ENCODE data around the gene ALCAM.

ALCAM gene

DNA sequence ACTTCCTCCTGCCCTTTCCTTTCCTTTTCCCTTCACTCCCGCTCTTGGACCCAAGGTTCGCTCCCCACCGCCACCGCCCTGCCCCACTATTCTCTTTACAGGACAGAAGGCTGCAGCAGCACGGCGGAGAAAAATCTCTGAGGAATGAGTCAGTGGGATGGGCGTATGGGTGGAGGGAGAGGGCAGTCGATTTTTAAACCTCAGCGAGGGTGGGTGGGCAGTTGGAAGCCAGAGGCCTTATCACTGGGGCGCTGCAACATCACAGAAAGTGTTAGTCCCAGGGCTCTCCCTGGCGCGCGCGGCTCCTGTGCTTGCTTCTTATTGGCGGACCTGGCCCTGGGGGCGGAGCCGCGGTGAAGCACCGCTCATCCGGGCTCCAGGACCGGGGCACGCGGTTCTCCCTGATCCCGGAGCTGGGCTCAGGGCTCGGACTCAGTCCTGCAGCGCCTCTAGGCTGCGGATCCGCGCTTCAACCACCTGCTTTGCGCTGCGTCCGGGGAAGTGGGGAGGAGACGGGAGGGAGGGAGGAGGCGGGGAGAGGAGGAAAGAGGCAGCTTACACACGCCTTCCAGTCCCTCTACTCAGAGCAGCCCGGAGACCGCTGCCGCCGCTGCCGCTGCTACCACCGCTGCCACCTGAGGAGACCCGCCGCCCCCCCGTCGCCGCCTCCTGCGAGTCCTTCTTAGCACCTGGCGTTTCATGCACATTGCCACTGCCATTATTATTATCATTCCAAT is at the start of gene ALCAM:
Gene ALCAM (plus strand): TSS at position 584 of the 737 bp plus-strand sequence.
- peak; percentile 100 for DNase-seq

DNA sequence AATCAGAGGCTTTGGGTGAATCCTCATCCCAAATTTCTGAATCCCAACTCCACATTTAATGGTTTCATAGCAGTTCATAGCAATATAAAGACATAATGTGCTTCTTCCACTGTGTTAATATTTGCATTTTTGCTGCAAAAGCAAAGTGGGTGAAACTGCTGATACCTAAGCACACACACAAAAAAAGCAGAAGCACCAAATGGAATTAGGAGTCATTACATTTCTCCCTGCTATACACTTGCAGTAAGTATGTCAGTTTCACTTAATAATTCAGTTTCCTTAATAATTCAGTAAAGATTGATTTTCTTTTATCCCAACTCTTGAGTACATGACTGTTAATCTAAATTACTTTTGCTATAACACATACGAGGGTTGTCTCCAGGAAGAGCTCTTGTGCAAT is 48.9 kb upstream of the ALCAM start:
- no peak for DNase-seq

GRCh38 chr3:105322570-105323273 is 44.0 kb upstream of the ALCAM start:
- DNase-seq = peak; percentile 4

DNA sequence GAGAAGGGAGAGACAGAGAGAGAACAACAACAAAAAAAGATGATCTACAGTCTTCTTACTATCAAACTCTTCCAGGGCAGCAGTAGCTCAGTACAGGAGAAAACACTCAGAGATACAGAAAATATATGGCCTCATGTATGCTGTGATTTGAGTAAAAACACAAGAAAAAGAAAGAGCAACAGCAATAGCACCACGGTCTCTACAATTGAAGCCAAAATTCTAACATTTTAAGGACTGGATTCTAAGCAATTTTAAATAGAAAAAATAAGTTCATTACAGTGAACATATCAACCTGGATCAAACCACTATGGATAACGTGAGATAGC is 43.5 kb upstream of the ALCAM start:
- no peak for DNase-seq

DNA sequence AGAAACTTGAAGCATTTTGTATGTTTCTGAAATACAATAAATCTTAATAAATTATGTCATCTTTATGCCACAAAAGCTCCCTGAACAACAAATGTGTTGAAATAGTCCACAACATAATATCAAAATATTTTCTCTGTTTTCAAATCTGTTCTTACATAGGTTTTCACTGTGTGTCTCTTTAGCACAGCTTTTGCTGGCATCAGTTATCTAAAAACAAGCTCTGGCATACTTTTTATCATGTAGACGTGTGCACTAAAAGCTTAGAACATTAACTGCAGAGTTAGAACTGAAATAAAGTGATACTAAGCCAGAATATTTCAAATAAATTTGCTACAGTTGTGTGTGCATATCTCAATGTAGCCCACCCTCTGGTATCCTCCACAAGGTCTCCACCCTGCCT is 41.8 kb upstream of the ALCAM start:
- no peak for DNase-seq

GRCh38 chr3:105327662-105328337 is 38.9 kb upstream of the ALCAM start:
- no peak for DNase-seq

GRCh38 chr3:105328338-105328730 is 38.4 kb upstream of the ALCAM start:
- no peak for DNase-seq

DNA sequence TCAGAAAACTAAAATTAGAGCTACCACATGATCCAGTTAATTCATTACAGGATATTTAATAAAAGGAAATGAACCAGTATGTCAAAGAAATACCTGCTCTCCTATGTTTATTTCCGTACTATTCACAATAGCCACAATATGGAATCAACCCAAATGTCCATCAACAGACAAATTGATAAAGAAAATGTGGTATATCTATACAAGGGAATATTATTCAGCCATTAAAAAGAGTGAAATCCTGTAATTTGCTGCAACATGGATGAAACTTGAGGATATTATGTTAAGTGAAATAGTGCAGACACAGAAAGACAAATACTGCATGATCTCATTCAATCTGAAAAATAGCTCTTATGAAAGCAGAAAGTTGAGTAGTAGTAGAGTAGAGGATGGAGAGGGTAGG is 33.7 kb upstream of the ALCAM start:
- no peak for DNase-seq

DNA sequence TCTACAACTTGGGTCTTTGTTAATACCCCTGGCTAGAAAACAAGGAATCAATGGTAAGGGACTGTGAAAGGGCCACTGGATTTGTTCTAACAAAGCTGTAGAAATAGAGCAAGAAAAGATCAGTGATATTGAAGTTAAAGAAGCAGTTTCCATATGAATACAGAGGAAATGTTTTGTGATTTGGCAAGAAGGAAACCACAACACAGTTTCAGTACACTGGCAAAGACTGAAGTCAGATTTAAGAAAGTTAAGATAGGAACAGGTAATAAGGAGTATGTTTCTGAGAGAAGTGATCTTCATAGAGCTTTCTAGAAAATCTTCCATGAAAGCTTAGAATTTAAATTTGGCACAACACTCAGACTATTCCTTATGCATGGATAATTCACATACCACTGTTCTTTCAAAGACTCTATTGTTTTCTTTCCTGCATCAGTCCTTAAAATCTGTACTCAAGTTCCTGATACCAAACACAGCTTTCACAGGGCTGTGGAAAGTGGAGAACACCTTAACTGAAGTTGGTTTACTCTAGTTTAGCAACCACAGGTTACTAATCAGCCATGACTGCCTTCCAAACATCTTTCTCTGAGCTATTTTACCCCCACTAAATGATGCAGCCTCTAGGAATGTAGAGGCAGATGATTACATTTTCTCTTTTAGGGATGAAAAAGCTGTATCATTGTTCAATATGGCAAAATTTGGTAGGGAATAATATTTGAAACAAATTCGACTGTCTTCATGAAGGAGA is 32.4 kb upstream of the ALCAM start:
- peak; percentile 61 for DNase-seq

- DNase-seq = no peak
Observed at GRCh38 chr3:105339946-105340345, 26.8 kb upstream of the ALCAM start.

DNA sequence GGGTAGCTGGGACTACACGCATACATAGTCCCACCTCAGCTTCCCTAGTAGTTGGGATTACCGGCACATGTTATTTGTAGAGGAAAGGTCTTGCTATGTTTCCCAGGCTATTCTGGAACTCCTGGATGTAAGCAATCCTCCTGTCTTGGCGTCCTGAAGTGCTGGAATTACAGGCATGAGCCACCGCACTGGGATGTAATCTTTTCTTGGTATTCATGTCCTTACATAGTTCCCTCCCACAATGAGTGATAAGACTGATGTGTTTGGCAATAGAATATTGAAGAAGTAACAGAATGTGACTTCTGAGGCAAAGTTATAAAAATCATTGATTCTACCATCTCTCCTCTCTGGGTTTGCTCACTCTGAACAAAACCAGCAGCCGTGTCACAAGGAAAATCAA is 22.7 kb upstream of the ALCAM start:
- DNase-seq = no peak

DNA sequence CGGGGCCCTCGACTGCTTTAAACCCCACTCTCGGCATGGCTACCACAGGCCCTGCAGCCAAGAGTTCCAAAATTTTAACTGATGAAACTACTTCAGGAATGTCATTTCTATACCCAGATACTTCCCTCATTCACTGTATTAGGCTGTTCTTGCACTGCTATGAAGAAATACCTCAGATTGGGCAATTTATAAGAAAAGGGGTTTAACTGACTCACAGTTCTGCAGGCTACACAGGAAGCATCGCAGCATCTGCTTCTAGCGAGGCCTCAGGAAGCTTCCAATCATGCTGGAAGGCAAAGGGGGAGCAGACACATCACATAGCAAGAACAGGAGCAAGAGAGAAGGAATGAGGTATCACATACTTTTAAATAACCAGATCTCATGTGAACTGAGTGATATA is 21.6 kb upstream of the ALCAM start:
- no peak for DNase-seq

GRCh38 chr3:105347625-105348302 is 18.9 kb upstream of the ALCAM start:
- no peak for DNase-seq

GRCh38 chr3:105348307-105348706 is 18.4 kb upstream of the ALCAM start:
- no peak for DNase-seq

- no peak for DNase-seq
Observed at GRCh38 chr3:105349684-105350387, 16.9 kb upstream of the ALCAM start.

GRCh38 chr3:105351821-105352220 is 14.9 kb upstream of the ALCAM start:
- peak; percentile 70 for DNase-seq

DNA sequence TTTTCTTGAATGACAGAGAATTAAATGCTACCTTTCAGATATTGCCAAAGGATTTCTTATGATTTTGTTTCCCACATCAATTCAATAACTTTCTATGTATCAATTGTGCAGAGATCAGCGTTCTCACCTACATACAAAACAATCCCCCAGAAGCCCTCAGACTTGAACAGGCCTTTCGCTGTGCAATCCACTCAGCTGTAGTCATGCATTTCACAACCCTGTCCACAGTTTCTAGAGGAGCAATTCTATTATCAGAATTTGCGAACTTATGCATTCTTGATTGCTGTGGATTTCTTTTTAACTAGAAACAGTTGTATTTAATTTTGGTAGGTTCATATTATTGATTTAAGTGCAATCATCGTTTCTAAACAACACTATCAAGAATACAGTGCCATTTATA is 13.7 kb upstream of the ALCAM start:
- DNase-seq = no peak

- DNase-seq = peak; percentile 48
Observed at GRCh38 chr3:105353485-105354161, 13.1 kb upstream of the ALCAM start.

DNA sequence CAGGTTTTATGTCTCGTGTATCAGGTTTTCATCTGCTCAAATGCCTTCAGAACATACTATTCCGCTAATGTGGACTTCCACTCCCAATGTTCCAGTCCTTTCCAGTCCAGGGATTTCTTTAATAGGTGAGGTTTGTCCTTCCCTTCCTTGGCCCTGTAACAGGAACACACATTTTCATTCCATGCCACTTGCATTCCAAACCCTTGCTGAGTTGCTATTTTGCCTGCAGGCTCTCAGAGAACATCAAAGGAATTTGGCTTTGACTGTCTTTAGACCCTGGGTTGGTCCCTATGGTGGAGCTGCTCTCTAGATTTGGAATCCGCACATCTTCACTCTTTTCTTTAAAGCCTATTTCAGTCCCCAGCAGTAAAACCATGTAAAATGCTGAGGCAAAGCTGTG is 12.3 kb upstream of the ALCAM start:
- peak; percentile 63 for DNase-seq

- DNase-seq = peak; percentile 47
Observed at GRCh38 chr3:105355408-105356061, 11.2 kb upstream of the ALCAM start.

- no peak for DNase-seq
Observed at GRCh38 chr3:105356396-105356795, 10.3 kb upstream of the ALCAM start.

Measured in EL (cell line).